GM23338 (cell line): ENCODE data around the gene SPOCK2. TPM values are rescaled to one million over a fixed set of nuclear protein-coding genes. Genes with fewer than 3 reads are reported as not detected.

Experiments
- ATAC-seq: fragments of 200-7000 bp; cut with Tn5 transposase; 3 replicates; pipeline ENCODE4 v1.9.1; 2020
- DNase-seq: peaks from one replicate; pipeline ENCODE4 v3.0.0-alpha.2; 2015; ENCODE audit warnings: low spot score
- H2AFZ ChIP-seq: fragments of 200-600 bp; sonication (generic); 2 replicates; pipeline ENCODE4 v1.8.0; 2016; ENCODE audit warnings: antibody characterized with exemption, mild to moderate bottlenecking, moderate library complexity
- H3F3A ChIP-seq: fragments of 200-600 bp; sonication (generic); replicated peaks from 2 replicates; pipeline ENCODE4 v1.8.0; 2017; ENCODE audit warnings: antibody characterized with exemption, mixed run types, low read depth
- H3K27ac ChIP-seq: fragments of 200-600 bp; sonication (generic); 2 replicates; pipeline ENCODE4 v1.6.1; 2016; ENCODE audit warnings: low read depth
- H3K27me3 ChIP-seq: fragments of 200-600 bp; sonication (generic); 2 replicates; pipeline ENCODE4 v1.8.0; 2016; ENCODE audit warnings: mild to moderate bottlenecking, mixed run types, moderate library complexity; ENCODE audit not compliant: insufficient read depth
- H3K36me3 ChIP-seq: fragments of 200-600 bp; sonication (generic); 2 replicates; pipeline ENCODE4 v1.8.0; 2016; ENCODE audit warnings: mild to moderate bottlenecking; ENCODE audit not compliant: insufficient read depth
- H3K4me1 ChIP-seq: fragments of 200-600 bp; sonication (generic); 2 replicates; pipeline ENCODE4 v1.8.0; 2016; ENCODE audit warnings: mild to moderate bottlenecking, moderate library complexity; ENCODE audit not compliant: insufficient read depth
- H3K4me2 ChIP-seq: fragments of 200-600 bp; sonication (generic); 2 replicates; pipeline ENCODE4 v1.7.1; 2017; ENCODE audit warnings: mixed run types
- H3K4me3 ChIP-seq: fragments of 200-600 bp; sonication (generic); 2 replicates; pipeline ENCODE4 v1.6.1; 2016; ENCODE audit warnings: mixed run types
- H3K79me2 ChIP-seq: fragments of 200-600 bp; sonication (generic); replicated peaks from 2 replicates; pipeline ENCODE4 v1.8.0; 2017; ENCODE audit warnings: mild to moderate bottlenecking; ENCODE audit not compliant: insufficient read depth
- H3K9me2 ChIP-seq: fragments of 200-600 bp; sonication (generic); 2 replicates; pipeline ENCODE4 v1.8.0; 2017; ENCODE audit not compliant: insufficient read depth
- H4K20me1 ChIP-seq: fragments of 200-600 bp; sonication (generic); replicated peaks from 2 replicates; pipeline ENCODE4 v1.8.0; 2017; ENCODE audit warnings: mild to moderate bottlenecking; ENCODE audit not compliant: insufficient read depth
- H3K27ac Mint-ChIP-seq: 2 replicates; pipeline ENCODE4 v1.8.0; 2020; ENCODE audit warnings: inconsistent platforms, mild to moderate bottlenecking, moderate library complexity, mixed read lengths
- H3K27me3 Mint-ChIP-seq: 3 replicates; pipeline ENCODE4 v1.8.0; 2022; ENCODE audit warnings: low read depth, mild to moderate bottlenecking, moderate library complexity, mixed read lengths, inconsistent platforms; ENCODE audit not compliant: insufficient read depth, poor library complexity
- H3K36me3 Mint-ChIP-seq: 3 replicates; pipeline ENCODE4 v1.8.0; 2021; ENCODE audit warnings: low read depth, mild to moderate bottlenecking, inconsistent platforms, moderate library complexity, mixed read lengths
- H3K4me1 Mint-ChIP-seq: 3 replicates; pipeline ENCODE4 v1.8.0; 2020; ENCODE audit warnings: mild to moderate bottlenecking, inconsistent platforms, mixed read lengths
- H3K4me3 Mint-ChIP-seq: 3 replicates; pipeline ENCODE4 v1.8.0; 2021; ENCODE audit warnings: moderate library complexity, mild to moderate bottlenecking, inconsistent platforms, mixed read lengths
- H3K9me3 Mint-ChIP-seq: 3 replicates; pipeline ENCODE4 v1.8.0; 2020; ENCODE audit warnings: moderate library complexity, mild to moderate bottlenecking, inconsistent platforms, mixed read lengths
- CREB1 ChIP-seq: fragments of 250-450 bp; sonication (Bioruptor Pico); IDR thresholded peaks from 2 replicates; pipeline ENCODE4 v1.5.0; 2020; ENCODE audit warnings: low read depth, mild to moderate bottlenecking, moderate library complexity
- EZH2 ChIP-seq: fragments of 200-600 bp; sonication (generic); IDR thresholded peaks from one replicate; pipeline ENCODE4 v1.8.0; 2017; ENCODE audit warnings: antibody characterized with exemption, mild to moderate bottlenecking, low read depth; ENCODE audit not compliant: unreplicated experiment
- EZH2phosphoT487 ChIP-seq: fragments of 200-600 bp; sonication (generic); IDR thresholded peaks from one replicate; pipeline ENCODE4 v1.8.1; 2018; ENCODE audit warnings: antibody characterized with exemption; ENCODE audit not compliant: unreplicated experiment
- POLR2AphosphoS5 ChIP-seq: IDR thresholded peaks from 2 replicates; pipeline ENCODE4 v1.6.1; 2016; ENCODE audit warnings: antibody characterized with exemption, low read depth
- STAT1 ChIP-seq: IDR thresholded peaks from one replicate; pipeline ENCODE4 v1.6.1; 2016; ENCODE audit warnings: antibody characterized with exemption; ENCODE audit not compliant: unreplicated experiment
- ZNF114 ChIP-seq: fragments of 250-450 bp; sonication (Bioruptor Pico); IDR thresholded peaks from 2 replicates; pipeline ENCODE4 v1.5.0; 2020; ENCODE audit warnings: mild to moderate bottlenecking, moderate library complexity
- ZNF331 ChIP-seq: fragments of 250-450 bp; sonication (Bioruptor Pico); IDR thresholded peaks from 2 replicates; pipeline ENCODE4 v1.5.0; 2020; ENCODE audit warnings: low read depth, mild to moderate bottlenecking, moderate library complexity
- ZNF462 ChIP-seq: fragments of 250-450 bp; sonication (Bioruptor Pico); IDR thresholded peaks from 2 replicates; pipeline ENCODE4 v1.5.0; 2020; ENCODE audit warnings: mild to moderate bottlenecking, moderate library complexity
- polyA plus RNA-seq: library from polyadenylated mRNA; unstranded; fragments of >200 nt; fragmentation: Nextera tagmentation; extraction: Ambion mirVana; gene quantifications from 2 replicates; pipeline ENCODE4 v1.2.1, GENCODE V29; 2016
- total RNA-seq: library from RNA; depleted of rRNA; stranded (reverse); fragments of >200 nt; shearing (Covaris generic); gene quantifications from 2 replicates; pipeline ENCODE4 v1.2.3, GENCODE V29; 2014
- TF ChIP-seq, protein P1 (sequence below): IDR thresholded peaks from 2 replicates; pipeline ENCODE4 v1.6.1; 2016; ENCODE audit warnings: antibody characterized with exemption
- TF ChIP-seq, protein P2 (sequence below), 2 experiments: fragments of 200-600 bp in 1 of 2; sonication (generic) in 1 of 2; conservative IDR thresholded peaks; 2 replicates each; pipeline versions ENCODE4 v1.5.1 to v1.6.1; 2016 to 2017; ENCODE audit warnings: antibody characterized with exemption in 2 of 2, low read depth in 2 of 2, mild to moderate bottlenecking in 2 of 2, moderate library complexity in 1 of 2

The SPOCK2 gene
- total and polyA plus RNA-seq, 2 experiments from 2014 or later = 1.3 to 3.6 TPM

DNA sequence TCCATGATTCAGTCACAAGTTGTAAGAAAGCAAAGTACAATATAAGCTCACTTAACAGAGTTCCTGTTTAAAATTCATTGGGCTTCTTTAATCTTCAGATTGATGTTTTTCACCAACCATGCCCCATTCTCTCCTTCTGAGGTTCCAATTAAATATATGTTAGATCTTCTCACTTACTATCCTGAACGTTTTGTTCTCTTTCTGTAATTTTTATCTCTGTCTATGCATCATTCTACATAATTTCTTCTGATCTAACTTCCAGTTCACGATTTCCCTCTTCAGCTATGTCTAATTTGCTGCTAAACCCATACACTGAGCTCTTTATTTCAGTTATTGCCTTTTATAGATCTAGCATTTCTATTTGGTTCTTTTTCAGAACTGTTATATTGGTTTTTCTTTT lies 28.0 kb upstream of the SPOCK2 start (continued):
- TF ChIP-seq ZNF462 (CRISPR knock-in tag) = no peak
- TF ChIP-seq POLR2AphosphoS5 = no peak
- TF ChIP-seq, protein P1, sequence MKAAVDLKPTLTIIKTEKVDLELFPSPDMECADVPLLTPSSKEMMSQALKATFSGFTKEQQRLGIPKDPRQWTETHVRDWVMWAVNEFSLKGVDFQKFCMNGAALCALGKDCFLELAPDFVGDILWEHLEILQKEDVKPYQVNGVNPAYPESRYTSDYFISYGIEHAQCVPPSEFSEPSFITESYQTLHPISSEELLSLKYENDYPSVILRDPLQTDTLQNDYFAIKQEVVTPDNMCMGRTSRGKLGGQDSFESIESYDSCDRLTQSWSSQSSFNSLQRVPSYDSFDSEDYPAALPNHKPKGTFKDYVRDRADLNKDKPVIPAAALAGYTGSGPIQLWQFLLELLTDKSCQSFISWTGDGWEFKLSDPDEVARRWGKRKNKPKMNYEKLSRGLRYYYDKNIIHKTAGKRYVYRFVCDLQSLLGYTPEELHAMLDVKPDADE = no peak
- TF ChIP-seq ZNF114 (CRISPR knock-in tag) = no peak
- TF ChIP-seq, protein P2, sequence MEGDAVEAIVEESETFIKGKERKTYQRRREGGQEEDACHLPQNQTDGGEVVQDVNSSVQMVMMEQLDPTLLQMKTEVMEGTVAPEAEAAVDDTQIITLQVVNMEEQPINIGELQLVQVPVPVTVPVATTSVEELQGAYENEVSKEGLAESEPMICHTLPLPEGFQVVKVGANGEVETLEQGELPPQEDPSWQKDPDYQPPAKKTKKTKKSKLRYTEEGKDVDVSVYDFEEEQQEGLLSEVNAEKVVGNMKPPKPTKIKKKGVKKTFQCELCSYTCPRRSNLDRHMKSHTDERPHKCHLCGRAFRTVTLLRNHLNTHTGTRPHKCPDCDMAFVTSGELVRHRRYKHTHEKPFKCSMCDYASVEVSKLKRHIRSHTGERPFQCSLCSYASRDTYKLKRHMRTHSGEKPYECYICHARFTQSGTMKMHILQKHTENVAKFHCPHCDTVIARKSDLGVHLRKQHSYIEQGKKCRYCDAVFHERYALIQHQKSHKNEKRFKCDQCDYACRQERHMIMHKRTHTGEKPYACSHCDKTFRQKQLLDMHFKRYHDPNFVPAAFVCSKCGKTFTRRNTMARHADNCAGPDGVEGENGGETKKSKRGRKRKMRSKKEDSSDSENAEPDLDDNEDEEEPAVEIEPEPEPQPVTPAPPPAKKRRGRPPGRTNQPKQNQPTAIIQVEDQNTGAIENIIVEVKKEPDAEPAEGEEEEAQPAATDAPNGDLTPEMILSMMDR (conservative IDR thresholded peaks at IDR 0.05; ENCODE audit: low read depth in 2 of 2) = no peak

DNA sequence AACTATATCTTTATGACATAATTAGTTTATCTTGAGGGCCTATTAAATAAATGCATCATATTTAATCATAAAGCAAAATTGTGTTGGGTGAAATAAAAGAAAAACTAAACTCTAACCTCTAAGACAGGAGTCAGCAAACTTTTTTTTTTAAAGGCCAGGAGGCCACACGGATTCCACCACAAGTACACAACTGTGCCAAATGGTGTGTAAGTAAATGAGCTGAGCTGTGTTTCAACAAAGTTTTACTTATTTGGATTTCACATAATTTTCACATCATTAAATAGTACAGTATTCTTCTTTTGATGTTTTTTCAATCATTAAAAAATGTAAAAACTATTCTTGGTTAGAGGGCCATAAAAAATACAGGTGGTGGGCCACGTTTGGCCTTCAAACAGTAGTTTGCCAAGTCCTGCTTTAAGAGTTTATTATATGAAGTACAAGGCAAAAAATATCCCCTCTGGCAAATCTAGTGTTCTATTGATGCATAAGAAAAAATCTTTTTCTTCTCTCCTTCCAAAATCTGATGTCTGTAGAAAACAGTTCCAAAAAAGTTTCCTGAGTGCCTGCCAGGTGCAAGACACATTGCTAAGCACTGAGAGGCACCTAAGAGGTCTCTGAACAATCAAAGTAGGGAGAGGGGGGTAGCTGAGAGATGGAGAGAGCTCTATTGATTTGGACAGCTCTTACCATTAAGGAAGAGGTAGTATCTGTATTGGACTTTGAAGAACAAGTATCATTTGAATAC lies 26.5 kb upstream of the SPOCK2 start:
- H3K4me1 ChIP-seq = no peaks in the 10 kb centered on the region
- DNase-seq (no peak), ATAC-seq (no peak)
- H3K4me2 ChIP-seq = no peak overlapping the region
- Mint-ChIP-seq H3K27me3 (no peaks in the 10 kb centered on the region), H3K9me3 (peaks cover 16% of the 10 kb centered on the region), H3K4me1 (no peaks in the 10 kb centered on the region), H3K36me3 (peaks cover 29% of the 10 kb centered on the region), H3K27ac (no peak overlapping the region), H3K4me3 (no peak overlapping the region)
- no peaks in the 10 kb centered on the region for H3K36me3 ChIP-seq
- H3K9me2 ChIP-seq = no peaks in the 10 kb centered on the region
- no peaks in the 10 kb centered on the region for H4K20me1 ChIP-seq
- no peak overlapping the region for H2AFZ ChIP-seq
- no peak overlapping the region for H3K4me3 ChIP-seq
- no peaks in the 10 kb centered on the region for H3K27me3 ChIP-seq
- no peaks in the 10 kb centered on the region for H3F3A ChIP-seq
- H3K27ac ChIP-seq = no peak overlapping the region
- no peaks in the 10 kb centered on the region for H3K79me2 ChIP-seq
- TF ChIP-seq EZH2phosphoT487 (no peak), ZNF114 (CRISPR knock-in tag) (no peak), ZNF331 (no peak), CREB1 (CRISPR knock-in tag) (no peak), STAT1 (no peak), EZH2 (no peak)
- TF ChIP-seq, protein P1 = no peak
